ENCODE data around the gene ZNF423.

The ZNF423 gene

DNA sequence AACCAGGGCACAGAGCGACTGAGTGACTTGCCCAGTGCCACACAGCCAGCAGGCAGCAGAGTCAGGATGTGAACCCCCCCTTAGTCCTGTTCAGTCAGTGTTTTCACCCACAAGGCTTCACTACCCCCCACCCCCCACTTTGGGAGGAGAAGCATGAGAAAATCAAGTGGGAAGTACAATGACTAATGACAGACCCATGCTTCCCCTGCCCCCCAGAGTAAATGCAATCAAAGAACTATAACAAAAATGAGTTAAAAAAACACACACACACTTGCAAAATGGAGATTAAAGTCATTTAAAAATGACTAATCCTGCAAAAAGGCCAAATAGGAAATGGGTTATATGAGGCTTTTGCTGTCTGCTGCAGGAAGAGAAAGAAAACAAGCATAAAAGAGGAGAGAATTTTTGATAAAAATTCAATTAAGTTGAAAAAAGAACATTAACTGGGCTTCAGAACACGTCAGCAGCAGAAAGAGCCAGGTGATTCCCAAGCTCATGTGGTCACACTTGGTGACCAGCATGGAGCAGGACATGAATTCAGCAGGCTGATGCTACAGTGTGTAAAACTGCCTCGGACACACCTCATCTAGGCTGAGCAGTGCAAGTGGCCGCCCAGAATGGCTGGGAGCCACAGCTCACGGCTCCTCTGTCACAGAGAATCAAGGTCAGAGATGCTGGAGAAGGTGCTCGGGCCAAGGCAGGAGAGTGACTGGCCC, 212.3 kb downstream of the ZNF423 start:
- no peak overlapping the region for H3K4me2 ChIP-seq (ENCODE audit: insufficient read depth, low read length)
- no peaks in the 10 kb centered on the region for H3K27me3 ChIP-seq (ENCODE audit: insufficient read depth, low read length, poor library complexity)
- ATAC-seq (ENCODE audit: insufficient read depth, low read depth): peak; percentile 53
- peak overlapping the region; percentile 4; the same call in 1 of the 2 replicates for H3K9ac ChIP-seq (ENCODE audit: low read depth, low read length)
- no peaks in the 10 kb centered on the region for H4K20me1 ChIP-seq (ENCODE audit: insufficient read depth, low read length)
- H3K4me1 ChIP-seq (ENCODE audit: insufficient read depth, low read length): peaks cover 52% of the 10 kb centered on the region
- no peaks in the 10 kb centered on the region for H3K36me3 ChIP-seq (ENCODE audit: insufficient read depth, low read length)
- no peaks in the 10 kb centered on the region for H3K79me2 ChIP-seq (ENCODE audit: insufficient read depth, low read length)
- peak overlapping the region; percentile 34 for H2AFZ ChIP-seq (ENCODE audit: low read depth, low read length)
- TF ChIP-seq, protein P1, sequence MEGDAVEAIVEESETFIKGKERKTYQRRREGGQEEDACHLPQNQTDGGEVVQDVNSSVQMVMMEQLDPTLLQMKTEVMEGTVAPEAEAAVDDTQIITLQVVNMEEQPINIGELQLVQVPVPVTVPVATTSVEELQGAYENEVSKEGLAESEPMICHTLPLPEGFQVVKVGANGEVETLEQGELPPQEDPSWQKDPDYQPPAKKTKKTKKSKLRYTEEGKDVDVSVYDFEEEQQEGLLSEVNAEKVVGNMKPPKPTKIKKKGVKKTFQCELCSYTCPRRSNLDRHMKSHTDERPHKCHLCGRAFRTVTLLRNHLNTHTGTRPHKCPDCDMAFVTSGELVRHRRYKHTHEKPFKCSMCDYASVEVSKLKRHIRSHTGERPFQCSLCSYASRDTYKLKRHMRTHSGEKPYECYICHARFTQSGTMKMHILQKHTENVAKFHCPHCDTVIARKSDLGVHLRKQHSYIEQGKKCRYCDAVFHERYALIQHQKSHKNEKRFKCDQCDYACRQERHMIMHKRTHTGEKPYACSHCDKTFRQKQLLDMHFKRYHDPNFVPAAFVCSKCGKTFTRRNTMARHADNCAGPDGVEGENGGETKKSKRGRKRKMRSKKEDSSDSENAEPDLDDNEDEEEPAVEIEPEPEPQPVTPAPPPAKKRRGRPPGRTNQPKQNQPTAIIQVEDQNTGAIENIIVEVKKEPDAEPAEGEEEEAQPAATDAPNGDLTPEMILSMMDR (IDR thresholded peaks at IDR 0.05; ENCODE audit: borderline replicate concordance, extremely low read depth, low read length, poor library complexity, severe bottlenecking): no peak
- no peak for TF ChIP-seq EZH2 (IDR thresholded peaks at IDR 0.05; ENCODE audit: borderline replicate concordance, low read depth, low read length, severe bottlenecking)
- peak overlapping the region; percentile 71 for H3K27ac ChIP-seq (ENCODE audit: low read length)
- peaks cover 20% of the 10 kb centered on the region for H3K9me3 ChIP-seq (ENCODE audit: insufficient read depth, low read length, severe bottlenecking)
- peak; percentile 59 for DNase-seq
- H3K4me3 ChIP-seq (ENCODE audit: low read depth in 1 of 2, low read length in 2 of 2): no peak overlapping the region

DNA sequence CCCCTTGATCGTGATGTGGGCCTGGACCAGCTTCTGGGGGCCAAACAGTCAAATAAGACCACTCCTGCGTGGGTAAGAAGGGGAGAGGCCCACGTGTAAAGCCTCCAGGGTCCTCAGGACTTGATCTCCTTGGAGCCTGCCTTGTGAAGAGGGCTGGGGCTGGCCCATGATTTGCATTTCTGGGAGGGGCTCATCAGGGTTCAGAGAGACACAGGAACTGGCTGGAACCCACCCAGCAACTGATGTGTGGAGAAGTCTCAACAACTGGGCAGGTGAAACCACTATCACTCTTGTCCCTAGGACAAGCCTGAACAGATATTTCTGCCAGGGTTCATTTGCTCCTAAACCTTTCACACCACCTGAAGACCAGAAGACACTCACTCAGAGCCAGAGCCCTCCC, 214.7 kb downstream of the ZNF423 start:
- Histone ChIP-seq H3K4me2 (ENCODE audit: insufficient read depth, low read length) (no peak overlapping the region; the same call in 1 of the 2 replicates), H2AFZ (ENCODE audit: low read depth, low read length) (no peak overlapping the region), H3K4me1 (ENCODE audit: insufficient read depth, low read length) (peaks cover 59% of the 10 kb centered on the region), H3K27me3 (ENCODE audit: insufficient read depth, low read length, poor library complexity) (no peaks in the 10 kb centered on the region), H3K9me3 (ENCODE audit: insufficient read depth, low read length, severe bottlenecking) (peaks cover 6% of the 10 kb centered on the region), H3K4me3 (ENCODE audit: low read depth in 1 of 2, low read length in 2 of 2) (no peak overlapping the region), H4K20me1 (ENCODE audit: insufficient read depth, low read length) (no peaks in the 10 kb centered on the region), H3K9ac (ENCODE audit: low read depth, low read length) (peak overlapping the region; percentile 29), H3K27ac (ENCODE audit: low read length) (peak overlapping the region; percentile 67), H3K36me3 (ENCODE audit: insufficient read depth, low read length) (no peaks in the 10 kb centered on the region), H3K79me2 (ENCODE audit: insufficient read depth, low read length) (no peaks in the 10 kb centered on the region)
- TF ChIP-seq, protein P1 (IDR thresholded peaks at IDR 0.05; ENCODE audit: borderline replicate concordance, extremely low read depth, low read length, poor library complexity, severe bottlenecking): no peak
- TF ChIP-seq EZH2 (IDR thresholded peaks at IDR 0.05; ENCODE audit: borderline replicate concordance, low read depth, low read length, severe bottlenecking): no peak
- ATAC-seq (ENCODE audit: insufficient read depth, low read depth) (peak; percentile 68), DNase-seq (peak; percentile 44)

DNA sequence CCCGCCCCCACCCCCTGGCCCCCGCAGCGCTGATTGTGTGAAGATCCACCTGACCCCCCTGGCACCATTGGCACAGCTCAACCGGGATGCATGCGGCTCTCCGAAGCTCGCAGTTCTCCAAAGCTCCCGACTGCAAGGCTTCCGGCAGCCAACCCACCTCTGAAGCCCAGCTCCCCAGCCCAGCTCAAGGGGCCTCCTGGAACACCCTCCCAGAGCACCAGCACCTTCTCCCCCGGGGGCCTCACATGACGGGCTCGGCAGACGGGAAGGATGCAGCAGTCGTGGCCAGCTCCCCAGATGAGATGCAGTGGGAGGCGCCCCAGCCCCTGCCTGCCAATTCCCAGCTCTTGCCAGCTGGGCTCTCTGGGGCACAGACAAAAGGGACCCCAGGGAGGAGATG, 215.3 kb downstream of the ZNF423 start:
- H3K4me3 ChIP-seq (ENCODE audit: low read depth in 1 of 2, low read length in 2 of 2): no peak overlapping the region
- ATAC-seq (ENCODE audit: insufficient read depth, low read depth) (peak; percentile 32; the same call in 2 of the 3 replicates), DNase-seq (peak; percentile 35)
- H3K9me3 ChIP-seq (ENCODE audit: insufficient read depth, low read length, severe bottlenecking): peaks cover 6% of the 10 kb centered on the region
- no peaks in the 10 kb centered on the region for H3K36me3 ChIP-seq (ENCODE audit: insufficient read depth, low read length)
- H3K4me1 ChIP-seq (ENCODE audit: insufficient read depth, low read length): peaks cover 65% of the 10 kb centered on the region
- no peaks in the 10 kb centered on the region for H4K20me1 ChIP-seq (ENCODE audit: insufficient read depth, low read length)
- no peaks in the 10 kb centered on the region for H3K79me2 ChIP-seq (ENCODE audit: insufficient read depth, low read length)
- TF ChIP-seq EZH2 (IDR thresholded peaks at IDR 0.05; ENCODE audit: borderline replicate concordance, low read depth, low read length, severe bottlenecking): no peak
- TF ChIP-seq, protein P1 (IDR thresholded peaks at IDR 0.05; ENCODE audit: borderline replicate concordance, extremely low read depth, low read length, poor library complexity, severe bottlenecking): no peak
- H2AFZ ChIP-seq (ENCODE audit: low read depth, low read length): no peak overlapping the region
- H3K4me2 ChIP-seq (ENCODE audit: insufficient read depth, low read length): no peak overlapping the region; the same call in 1 of the 2 replicates
- peak overlapping the region; percentile 67 for H3K27ac ChIP-seq (ENCODE audit: low read length)
- H3K9ac ChIP-seq (ENCODE audit: low read depth, low read length): peak overlapping the region; percentile 29
- no peaks in the 10 kb centered on the region for H3K27me3 ChIP-seq (ENCODE audit: insufficient read depth, low read length, poor library complexity)
